ENCODE results near the gene AXIN2.

DNA sequence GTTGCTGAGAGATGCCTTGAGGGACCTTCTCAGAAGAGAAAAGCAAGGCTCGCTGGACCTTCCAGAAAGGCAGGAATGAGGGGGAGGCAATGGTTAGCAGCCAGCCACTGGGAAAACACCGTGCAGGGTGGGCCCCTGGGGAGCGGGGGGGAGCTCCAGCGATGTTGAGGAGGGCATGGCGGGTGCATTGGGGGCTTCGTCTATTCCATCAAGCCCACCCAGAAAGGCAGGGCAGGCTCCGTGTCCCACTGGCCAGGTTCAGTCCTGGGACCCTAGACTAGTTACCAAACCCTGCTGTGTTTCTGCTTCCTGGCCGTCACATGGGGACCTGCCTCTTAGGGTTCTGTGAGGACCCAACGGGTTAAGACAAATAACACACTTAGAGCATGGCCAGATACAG lies 64.6 kb downstream of the AXIN2 start:
- TF ChIP-seq EZH2 (IDR thresholded peaks at IDR 0.05; ENCODE audit: borderline replicate concordance, low read depth, low read length, severe bottlenecking), result no peak
- no peak for TF ChIP-seq CTCF (IDR thresholded peaks at IDR 0.05; ENCODE audit: borderline replicate concordance, extremely low read depth, low read length, poor library complexity, severe bottlenecking)
